WTC11 (cell line): ENCODE results near the gene AGAP1.

Source experiments
- ATF1 ChIP-seq: sonication (generic); formaldehyde crosslinking; IDR thresholded peaks from 2 replicates; pipeline ENCODE4 v1.8.1; 2023; ENCODE audit warnings: mild to moderate bottlenecking, moderate library complexity, missing genetic modification reagents
- ATF3 ChIP-seq: sonication (generic); formaldehyde crosslinking; conservative IDR thresholded peaks from 2 replicates; pipeline ENCODE4 v1.8.1; 2022; ENCODE audit warnings: mild to moderate bottlenecking, missing genetic modification reagents
- CBFB ChIP-seq: sonication (generic); formaldehyde crosslinking; IDR thresholded peaks from 2 replicates; pipeline ENCODE4 v1.8.1; 2022; ENCODE audit warnings: mild to moderate bottlenecking, low read depth, missing genetic modification reagents
- CREM ChIP-seq: sonication (generic); formaldehyde crosslinking; IDR thresholded peaks from 2 replicates; pipeline ENCODE4 v1.8.1; 2022; ENCODE audit warnings: mild to moderate bottlenecking, missing genetic modification reagents, moderate library complexity
- CTCF ChIP-seq: fragments of 200-600 bp; IDR thresholded peaks from 2 replicates; pipeline ENCODE4 v1.8.0; 2022; ENCODE audit warnings: antibody characterized with exemption
- FOXJ3 ChIP-seq: sonication (generic); formaldehyde crosslinking; IDR thresholded peaks from 2 replicates; pipeline ENCODE4 v1.9.0; 2021; ENCODE audit warnings: missing genetic modification reagents, mild to moderate bottlenecking, borderline replicate concordance
- IRF2 ChIP-seq: sonication (generic); formaldehyde crosslinking; IDR thresholded peaks from 2 replicates; pipeline ENCODE4 v1.8.0; 2022; ENCODE audit warnings: low read depth, missing genetic modification reagents, borderline replicate concordance
- MAX ChIP-seq: sonication (generic); formaldehyde crosslinking; IDR thresholded peaks from 2 replicates; pipeline ENCODE4 v1.8.0; 2022; ENCODE audit warnings: mild to moderate bottlenecking, missing genetic modification reagents
- NFYB ChIP-seq: sonication (generic); formaldehyde crosslinking; conservative IDR thresholded peaks from 2 replicates; pipeline ENCODE4 v1.8.0; 2022; ENCODE audit warnings: low read depth, missing genetic modification reagents
- NR2C2 ChIP-seq: sonication (generic); formaldehyde crosslinking; IDR thresholded peaks from 2 replicates; pipeline ENCODE4 v1.8.0; 2022; ENCODE audit warnings: mild to moderate bottlenecking, missing genetic modification reagents
- SP1 ChIP-seq: sonication (generic); formaldehyde crosslinking; conservative IDR thresholded peaks from 2 replicates; pipeline ENCODE4 v1.8.1; 2022; ENCODE audit warnings: missing genetic modification reagents

GRCh38 chr2:235698028-235698427, 204.2 kb downstream of the AGAP1 start:
- no peak for TF ChIP-seq SP1 (CRISPR knock-in tag)
- TF ChIP-seq CTCF, result no peak
- TF ChIP-seq CBFB (CRISPR knock-in tag), result no peak
- no peak for TF ChIP-seq ATF3 (CRISPR knock-in tag)
- TF ChIP-seq ATF1 (CRISPR knock-in tag), result no peak
- no peak for TF ChIP-seq MAX (CRISPR knock-in tag)
- no peak for TF ChIP-seq FOXJ3 (CRISPR knock-in tag)
- no peak for TF ChIP-seq NR2C2 (CRISPR knock-in tag)
- TF ChIP-seq NFYB (CRISPR knock-in tag), result no peak
- no peak for TF ChIP-seq CREM
- no peak for TF ChIP-seq IRF2
